Stimulated activated CD8-positive, alpha-beta memory T cell treated with anti-CD3 and anti-CD28 coated beads, Interleukin-4, amount 100 ng/mL, for 48 hours (primary cell): Measurements from ENCODE around the gene SWAP70.

Experiments
- DNase-seq: peaks from one replicate; pipeline ENCODE4 v3.0.0-alpha.2; 2020

The SWAP70 gene

GRCh38 chr11:9780929-9781328 is 117.1 kb downstream of the SWAP70 start:
- DNase-seq, result no peak

DNA sequence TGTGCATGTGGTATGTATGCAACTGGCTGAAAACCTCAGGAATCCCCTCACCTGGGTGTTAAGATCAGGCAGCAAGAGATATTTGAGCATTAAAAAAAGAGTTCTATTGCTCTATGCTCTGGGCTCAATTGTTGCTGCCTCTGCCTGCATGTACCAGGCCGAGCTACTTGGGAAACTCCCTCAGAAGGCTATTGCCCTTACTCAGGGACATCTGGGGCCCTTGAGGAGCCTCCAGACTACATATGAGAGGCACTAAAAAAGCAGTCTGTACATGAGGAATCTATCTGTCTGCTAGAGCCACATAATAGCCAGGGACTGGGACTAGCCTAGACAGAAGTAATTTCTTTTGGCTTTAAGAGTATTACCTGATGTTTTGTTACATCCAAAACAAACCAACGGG is 120.1 kb downstream of the SWAP70 start:
- DNase-seq, result no peak

GRCh38 chr11:9784602-9785315 is 120.9 kb downstream of the SWAP70 start:
- no peak for DNase-seq

DNA sequence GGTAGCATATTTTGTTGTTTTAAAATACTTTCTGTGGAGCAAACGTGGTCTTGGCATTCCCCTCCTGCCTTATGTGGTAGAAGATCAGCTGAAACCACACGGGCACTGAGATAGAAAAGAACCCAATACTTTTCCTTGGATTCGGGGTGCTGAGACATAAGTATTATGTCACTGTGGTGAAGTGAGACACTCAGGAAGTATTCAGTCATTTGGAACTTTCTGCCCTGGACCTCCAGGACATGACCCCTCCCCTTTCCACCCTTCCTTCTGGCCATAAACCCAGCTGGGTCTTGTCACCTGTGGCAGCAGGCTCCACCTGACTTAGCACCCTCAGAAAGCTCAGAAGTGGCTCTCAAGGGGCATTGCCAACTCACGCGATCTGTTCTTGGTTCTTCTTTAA is 123.4 kb downstream of the SWAP70 start:
- DNase-seq, result no peak

- no peak for DNase-seq
These were observed 124.2 kb downstream of the SWAP70 start for GRCh38 chr11:9787981-9788521.

- no peak for DNase-seq
These were observed 126.0 kb downstream of the SWAP70 start for GRCh38 chr11:9789910-9790309.

DNA sequence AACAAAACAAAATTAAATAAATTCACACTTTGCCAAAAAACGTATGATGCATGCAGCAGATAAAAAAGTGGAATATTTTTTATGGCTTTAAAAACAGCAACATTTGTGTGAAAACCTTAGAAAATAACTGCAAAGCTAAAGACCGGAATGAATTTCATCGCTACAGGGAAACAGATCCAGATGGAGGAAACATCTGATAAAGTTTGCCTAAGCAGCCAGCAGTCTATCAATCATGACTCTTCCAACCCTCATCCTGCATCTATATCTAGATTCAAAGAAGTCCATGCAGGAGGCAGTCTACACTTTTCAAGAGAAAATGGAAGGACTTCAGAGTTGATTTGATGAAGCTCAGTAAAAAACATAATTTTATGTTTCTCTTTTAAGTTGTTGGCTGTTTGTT is 126.8 kb downstream of the SWAP70 start:
- no peak for DNase-seq

- no peak for DNase-seq
These were observed 132.4 kb downstream of the SWAP70 start for GRCh38 chr11:9796266-9796665.

DNA sequence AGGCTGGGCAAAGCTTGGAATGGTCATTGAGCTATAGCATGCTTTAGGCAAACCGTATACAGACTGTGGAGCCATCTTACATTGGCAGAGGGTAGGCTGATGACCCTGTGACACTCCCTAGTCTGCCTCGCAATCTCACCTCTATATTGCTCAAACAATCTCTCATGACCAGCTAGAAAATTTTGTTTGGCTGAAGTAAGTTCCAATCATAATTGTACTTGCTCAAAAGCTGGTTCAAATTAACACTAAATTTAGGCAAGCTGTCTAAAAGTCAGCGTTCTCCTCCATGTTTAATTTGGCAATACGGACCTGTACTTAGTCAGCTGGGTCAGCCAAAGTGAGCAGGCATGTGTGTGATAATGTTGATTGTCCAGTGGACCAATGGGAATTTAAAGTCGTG is 133.0 kb downstream of the SWAP70 start:
- no peak for DNase-seq

- DNase-seq, result no peak
These were observed 133.4 kb downstream of the SWAP70 start for GRCh38 chr11:9797300-9797699.

DNA sequence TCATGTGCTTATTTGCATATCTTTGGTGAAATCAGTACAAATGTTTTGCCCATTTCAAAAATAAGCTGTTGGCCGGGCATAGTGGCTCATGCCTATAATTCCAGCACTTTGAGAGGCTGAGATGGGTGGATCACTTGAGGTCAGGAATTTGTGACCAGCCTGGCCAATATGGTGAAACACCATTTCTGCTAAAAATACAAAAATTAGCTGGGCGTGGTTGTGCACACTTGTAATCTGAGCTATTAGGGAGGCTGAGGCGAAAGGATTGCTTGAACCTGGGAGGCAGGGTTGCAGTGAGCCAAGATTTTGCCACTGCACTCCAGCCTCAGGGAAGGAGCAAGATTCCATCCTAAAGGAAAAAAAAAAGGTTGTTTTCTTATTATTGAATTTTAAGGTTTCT is 136.0 kb downstream of the SWAP70 start:
- DNase-seq, result no peak

DNA sequence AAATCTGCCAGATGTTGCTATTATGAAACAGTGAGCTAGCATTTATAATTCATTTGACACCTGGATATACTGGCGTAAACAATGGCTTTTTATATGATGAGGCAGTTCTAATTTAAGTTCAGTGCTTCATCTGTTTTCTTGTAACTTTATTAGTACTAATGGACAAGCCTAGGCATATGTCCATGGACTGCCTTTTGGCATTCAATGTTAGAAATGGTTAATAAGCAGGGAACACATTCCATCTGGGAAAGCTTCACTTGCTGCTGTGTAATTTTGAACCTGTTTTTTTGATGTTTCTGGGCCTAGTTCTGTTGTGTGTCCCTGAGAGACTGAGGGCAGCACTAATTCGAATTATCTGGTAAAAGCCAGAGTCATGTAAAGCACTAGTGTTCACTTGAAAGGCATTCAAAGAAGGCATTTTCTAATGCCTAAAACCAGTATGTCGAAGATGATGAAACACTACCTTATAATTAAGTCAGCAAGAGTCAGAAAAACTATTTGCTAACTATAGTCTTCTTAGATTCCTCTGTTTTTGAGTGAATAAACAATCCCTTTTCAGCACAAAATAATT is 138.5 kb downstream of the SWAP70 start:
- no peak for DNase-seq
